Coronary artery (tissue), 2 donors: ENCODE data around the gene SULT1C2.

Experiments used
- DNase-seq: peaks from one replicate; pipeline ENCODE4 v3.0.0-alpha.2; 2017; ENCODE audit warnings: low spot score
- H3K27ac ChIP-seq, 2 donors: fragments of 200-600 bp; sonication (generic); one replicate each; pipeline ENCODE4 v1.5.1; 2016 to 2019
- H3K4me3 ChIP-seq: fragments of 200-600 bp; sonication (generic); 2 replicates; pipeline ENCODE4 v1.5.1; 2016; ENCODE audit warnings: mild to moderate bottlenecking, moderate library complexity
- TF ChIP-seq, protein P1 (sequence below): fragments of 200-600 bp; sonication (generic); IDR thresholded peaks from one replicate; pipeline ENCODE4 v1.5.1; 2019; ENCODE audit warnings: antibody characterized with exemption

Gene SULT1C2

DNA sequence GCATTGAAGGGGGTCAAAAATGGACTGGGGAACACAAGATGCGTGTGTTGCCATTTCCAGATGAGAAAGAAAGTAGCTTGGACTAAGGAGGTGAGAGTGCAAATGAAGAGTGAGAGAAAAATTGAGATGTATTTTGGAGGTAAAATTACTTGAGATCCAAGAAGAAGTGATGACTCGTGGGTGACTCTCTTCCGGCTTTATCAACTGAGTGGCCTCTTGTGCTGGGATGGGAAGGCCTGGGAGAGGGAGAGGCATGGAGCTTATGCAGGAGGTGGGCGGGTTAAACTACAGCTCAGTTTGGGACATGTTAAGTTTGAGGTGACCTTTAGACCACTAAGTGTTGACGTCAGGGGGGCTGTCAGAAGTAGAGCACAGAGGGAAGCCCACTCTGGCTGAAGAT, 34.9 kb downstream of the SULT1C2 start:
- Histone ChIP-seq H3K4me3 (no peak overlapping the region), H3K27ac (no peak overlapping the region)
- DNase-seq, result no peak
- TF ChIP-seq, protein P1, sequence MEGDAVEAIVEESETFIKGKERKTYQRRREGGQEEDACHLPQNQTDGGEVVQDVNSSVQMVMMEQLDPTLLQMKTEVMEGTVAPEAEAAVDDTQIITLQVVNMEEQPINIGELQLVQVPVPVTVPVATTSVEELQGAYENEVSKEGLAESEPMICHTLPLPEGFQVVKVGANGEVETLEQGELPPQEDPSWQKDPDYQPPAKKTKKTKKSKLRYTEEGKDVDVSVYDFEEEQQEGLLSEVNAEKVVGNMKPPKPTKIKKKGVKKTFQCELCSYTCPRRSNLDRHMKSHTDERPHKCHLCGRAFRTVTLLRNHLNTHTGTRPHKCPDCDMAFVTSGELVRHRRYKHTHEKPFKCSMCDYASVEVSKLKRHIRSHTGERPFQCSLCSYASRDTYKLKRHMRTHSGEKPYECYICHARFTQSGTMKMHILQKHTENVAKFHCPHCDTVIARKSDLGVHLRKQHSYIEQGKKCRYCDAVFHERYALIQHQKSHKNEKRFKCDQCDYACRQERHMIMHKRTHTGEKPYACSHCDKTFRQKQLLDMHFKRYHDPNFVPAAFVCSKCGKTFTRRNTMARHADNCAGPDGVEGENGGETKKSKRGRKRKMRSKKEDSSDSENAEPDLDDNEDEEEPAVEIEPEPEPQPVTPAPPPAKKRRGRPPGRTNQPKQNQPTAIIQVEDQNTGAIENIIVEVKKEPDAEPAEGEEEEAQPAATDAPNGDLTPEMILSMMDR, result no peak

- H3K4me3 ChIP-seq, result no peak overlapping the region
- DNase-seq, result no peak
- TF ChIP-seq, protein P1, result no peak
- no peak overlapping the region for H3K27ac ChIP-seq
These were observed 36.0 kb downstream of the SULT1C2 start for GRCh38 chr2:108324531-108325255.

GRCh38 chr2:108325756-108326155, 37.1 kb downstream of the SULT1C2 start:
- no peak for DNase-seq
- H3K4me3 ChIP-seq, result no peak overlapping the region
- no peak overlapping the region for H3K27ac ChIP-seq
- TF ChIP-seq, protein P1, result no peak

GRCh38 chr2:108329771-108330170, 41.1 kb downstream of the SULT1C2 start:
- DNase-seq, result no peak
- H3K4me3 ChIP-seq, result no peak overlapping the region
- H3K27ac ChIP-seq, result no peak overlapping the region
- TF ChIP-seq, protein P1, result no peak

DNA sequence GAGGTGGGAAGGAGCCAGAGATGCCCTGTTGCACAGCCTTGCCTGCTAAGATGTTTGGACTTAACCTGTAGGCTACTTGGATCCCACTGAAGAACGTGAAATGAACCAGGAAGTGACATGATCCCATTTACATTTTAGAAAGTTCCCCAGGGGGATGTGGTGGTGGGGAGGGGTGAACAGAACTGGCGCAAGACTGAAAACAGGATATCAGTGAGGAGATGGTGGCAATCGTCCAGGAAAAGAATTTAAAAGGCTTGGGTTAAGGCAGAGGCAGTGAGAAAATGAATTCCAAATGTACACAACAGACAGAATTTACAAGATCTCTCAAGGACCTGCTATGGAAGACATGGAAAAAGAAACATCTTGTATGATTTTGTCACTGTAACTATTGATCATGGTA, 42.3 kb downstream of the SULT1C2 start:
- no peak for DNase-seq
- H3K4me3 ChIP-seq, result no peak overlapping the region
- TF ChIP-seq, protein P1, result no peak

DNA sequence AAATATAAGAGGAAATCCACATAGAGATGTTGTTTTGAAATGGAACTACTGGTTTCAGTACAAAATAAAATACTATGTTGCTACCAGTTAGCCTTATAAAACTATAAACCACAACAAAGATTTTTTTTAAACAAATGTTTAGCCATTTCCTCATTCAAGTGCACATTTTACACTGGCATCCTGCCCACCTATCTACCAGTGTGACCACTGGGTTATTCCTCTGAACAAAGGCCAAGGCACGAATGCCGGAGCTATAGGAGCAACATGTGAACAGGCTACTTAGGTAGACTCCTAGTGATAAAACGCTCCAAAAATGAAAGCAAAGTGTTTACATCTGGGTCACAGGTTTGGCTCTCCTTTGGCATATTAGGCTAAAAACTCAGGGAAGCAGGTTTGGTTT, 57.3 kb downstream of the SULT1C2 start:
- Histone ChIP-seq H3K27ac (no peak overlapping the region), H3K4me3 (no peak overlapping the region)
- DNase-seq, result no peak
- TF ChIP-seq, protein P1, result no peak

More for the DNA sequence above, 42.3 kb downstream of the SULT1C2 start:
- H3K27ac ChIP-seq, result no peak overlapping the region

DNA sequence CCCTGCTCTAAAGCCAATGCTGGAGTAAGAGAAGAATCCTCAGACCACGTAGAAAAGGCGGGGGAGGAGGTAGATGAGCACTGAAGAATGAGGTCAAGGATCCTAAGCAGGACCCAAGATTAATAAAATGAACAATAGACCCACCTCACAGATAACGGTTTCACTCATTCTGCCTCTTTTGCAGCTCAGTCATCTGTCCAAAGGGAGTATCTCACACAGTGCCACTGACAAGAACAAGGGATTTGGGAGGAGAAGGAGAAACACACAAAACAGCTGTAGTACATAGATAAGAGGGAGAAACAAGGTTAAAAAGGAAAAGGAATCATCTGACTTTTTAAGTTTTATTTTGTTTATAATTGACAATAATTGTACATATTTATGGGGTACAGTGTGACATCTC, 58.1 kb downstream of the SULT1C2 start:
- DNase-seq, result no peak
- no peak overlapping the region for H3K4me3 ChIP-seq
- TF ChIP-seq, protein P1, result no peak
- H3K27ac ChIP-seq, result no peak overlapping the region
